Esophagus (tissue), 2 donors: ENCODE data around the gene SERBP1. TPM values are rescaled to one million over a fixed set of nuclear protein-coding genes. Genes with fewer than 3 reads are reported as not detected.

Source experiments
- H3K27ac ChIP-seq, 2 donors: one replicate each; pipeline ENCODE4 v1.5.1; 2013; ENCODE audit warnings: low read depth in 2 of 2, mild to moderate bottlenecking in 2 of 2, inconsistent platforms in 1 of 2, low read length in 1 of 2, moderate library complexity in 1 of 2
- H3K27me3 ChIP-seq, 2 donors: one replicate each; pipeline ENCODE4 v1.6.1; 2013; ENCODE audit warnings: low read length in 2 of 2, control low read depth in 1 of 2, mild to moderate bottlenecking in 1 of 2; ENCODE audit not compliant: insufficient read depth in 2 of 2, control insufficient read depth in 1 of 2
- H3K36me3 ChIP-seq, 2 donors: one replicate each; pipeline ENCODE4 v1.6.1; 2013; ENCODE audit warnings: low read length in 1 of 2; ENCODE audit not compliant: control insufficient read depth in 2 of 2, insufficient read depth in 2 of 2
- H3K4me1 ChIP-seq, 2 donors: one replicate each; pipeline ENCODE4 v1.6.1; 2013; ENCODE audit warnings: low read length in 1 of 2; ENCODE audit not compliant: control insufficient read depth in 2 of 2, insufficient read depth in 2 of 2
- H3K4me3 ChIP-seq, 2 donors: one replicate each; pipeline ENCODE4 v1.5.1; 2013; ENCODE audit warnings: low read length in 2 of 2, mild to moderate bottlenecking in 2 of 2, low read depth in 1 of 2, moderate library complexity in 1 of 2
- H3K9me3 ChIP-seq, 2 donors: one replicate each; pipeline ENCODE4 v1.6.1; 2013; ENCODE audit warnings: mild to moderate bottlenecking in 2 of 2, low read depth in 1 of 2, low read length in 1 of 2, moderate library complexity in 1 of 2; ENCODE audit not compliant: control insufficient read depth in 2 of 2, insufficient read depth in 1 of 2
- WGBS, 2 donors: extraction: QIAGEN DNeasy Blood & Tissue Kit; methylation state at CpG; one replicate each; pipeline ENCODE4 v1.1.7; 2013; 5-methylcytosine and 5-hydroxymethylcytosine counted together
- polyA plus RNA-seq, 2 donors: library from polyadenylated mRNA; stranded (reverse); fragments of 200-250 nt; gene quantifications; one replicate each; pipeline ENCODE4 v1.2.3, GENCODE V29; 2013
- donor health status: healthy with polysubstance abuse.
- donor health status: Bipolar disorder and iron deficiency.

Gene SERBP1
- polyA plus RNA-seq, 2 donors, result 62.4 to 195 TPM

DNA sequence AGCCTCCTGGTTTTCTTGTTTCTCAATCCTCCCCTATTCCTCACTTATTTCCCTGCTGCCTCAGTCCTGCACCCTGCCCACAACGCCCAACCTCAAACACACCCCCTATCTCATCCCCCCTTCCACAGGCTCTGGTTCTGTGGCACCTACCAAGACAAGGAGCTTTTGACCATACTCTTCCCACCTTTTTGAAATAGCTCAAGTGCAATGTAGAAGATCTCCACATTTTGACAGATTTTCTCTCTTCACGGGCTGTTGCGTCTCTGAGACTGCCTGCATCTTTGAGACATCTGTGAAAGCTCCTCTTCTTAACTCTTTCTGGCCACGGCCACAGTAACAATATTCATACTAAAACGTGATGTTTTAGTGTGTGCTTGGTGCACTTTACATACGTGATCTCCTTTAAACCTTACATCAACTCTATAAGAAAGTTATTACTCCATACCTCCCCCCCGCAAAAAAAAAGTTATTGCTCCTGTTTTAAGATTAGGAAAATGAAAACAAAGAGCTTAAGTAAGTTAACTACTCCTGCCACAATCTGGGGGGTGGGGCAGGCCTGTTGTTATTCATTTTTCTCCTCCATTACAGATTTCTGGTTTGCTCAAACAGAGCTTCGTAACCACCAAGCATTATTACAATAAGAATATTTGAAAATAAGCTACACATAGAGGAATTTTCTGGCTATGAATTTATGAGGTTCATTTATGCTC is 1.8 kb upstream of the SERBP1 start:
- 43 to 46% methylated on average over 8 of the region's 8 CpGs for WGBS, 2 donors
- Histone ChIP-seq H3K9me3 (no peaks in the 10 kb centered on the region), H3K36me3 (no peaks in the 10 kb centered on the region), H3K4me3 (peak overlapping the region in 1 of 2 donors; percentile 15), H3K27me3 (no peaks in the 10 kb centered on the region), H3K4me1 (no peaks in the 10 kb centered on the region), H3K27ac (peak overlapping the region; percentile 11 to 55)

GRCh38 chr1:67431156-67431765 is 1.1 kb upstream of the SERBP1 start:
- 13 to 14% methylated on average over 12 of the region's 12 CpGs for WGBS, 2 donors
- H3K36me3 ChIP-seq, result no peaks in the 10 kb centered on the region
- peak overlapping the region; percentile 96 to 97 for H3K27ac ChIP-seq
- H3K4me3 ChIP-seq, result peak overlapping the region; percentile 91 to 97
- no peaks in the 10 kb centered on the region for H3K4me1 ChIP-seq
- no peaks in the 10 kb centered on the region for H3K9me3 ChIP-seq
- no peaks in the 10 kb centered on the region for H3K27me3 ChIP-seq

GRCh38 chr1:67429528-67430357 is 459 bp downstream of the SERBP1 start:
- no peaks in the 10 kb centered on the region for H3K9me3 ChIP-seq
- no peaks in the 10 kb centered on the region for H3K4me1 ChIP-seq
- H3K27ac ChIP-seq, result peak overlapping the region; percentile 89 to 96
- WGBS, 2 donors, result 0% methylated on average over 69 of the region's 69 CpGs
- H3K27me3 ChIP-seq, result no peaks in the 10 kb centered on the region
- H3K36me3 ChIP-seq, result no peaks in the 10 kb centered on the region
- H3K4me3 ChIP-seq, result peak overlapping the region; percentile 91 to 97

DNA sequence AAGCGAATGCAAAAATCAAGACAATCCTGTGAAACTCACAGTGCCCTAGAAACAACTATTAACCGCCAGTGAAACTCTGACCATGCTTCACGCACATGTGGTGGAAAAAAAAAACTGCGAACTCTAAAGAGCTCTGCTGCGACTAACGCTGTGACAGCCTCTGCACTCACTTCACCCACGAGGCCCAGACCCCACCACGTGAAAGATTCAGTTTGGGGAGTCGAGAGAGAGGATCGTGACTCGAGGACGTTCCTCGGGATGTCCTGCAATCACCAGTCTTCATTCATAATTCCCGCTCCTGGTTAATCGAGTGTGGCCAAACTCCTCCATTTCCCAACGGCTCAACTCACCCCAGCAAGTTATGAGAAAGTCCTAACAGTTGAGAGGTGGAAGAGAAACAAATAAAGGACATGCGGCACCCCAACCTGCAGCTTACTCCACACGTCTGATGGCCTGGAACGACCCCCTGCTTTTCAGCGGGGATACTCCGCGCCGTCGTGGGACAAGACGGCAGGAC is 1.1 kb downstream of the SERBP1 start:
- H3K27me3 ChIP-seq, result no peaks in the 10 kb centered on the region
- no peaks in the 10 kb centered on the region for H3K4me1 ChIP-seq
- H3K27ac ChIP-seq, result peak overlapping the region; percentile 89 to 96
- H3K4me3 ChIP-seq, result peak overlapping the region; percentile 91 to 97
- H3K36me3 ChIP-seq, result no peaks in the 10 kb centered on the region
- 0% methylated on average over 25 of the region's 25 CpGs for WGBS, 2 donors
- no peaks in the 10 kb centered on the region for H3K9me3 ChIP-seq

DNA sequence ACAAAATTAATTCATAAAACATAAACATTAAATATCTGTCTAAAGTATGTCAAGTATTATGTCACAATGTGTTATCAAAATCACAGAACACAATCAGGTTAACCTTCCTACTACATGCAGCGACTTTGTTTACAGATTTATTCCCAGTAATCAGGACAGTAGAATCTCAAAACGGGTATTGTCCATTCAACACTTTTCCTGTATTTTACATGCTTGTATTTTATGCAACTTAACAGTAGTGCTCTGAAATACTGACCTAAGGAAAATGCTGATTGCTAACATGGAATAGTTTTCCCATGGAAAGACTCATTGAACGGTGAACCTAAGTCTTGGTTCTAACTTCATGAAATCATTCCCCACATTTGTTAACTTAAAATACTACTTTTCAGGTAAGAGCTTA is 2.3 kb downstream of the SERBP1 start:
- WGBS, 2 donors, result 1% methylated on average over 3 of the region's 3 CpGs
- Histone ChIP-seq H3K27ac (no peak overlapping the region), H3K4me3 (peak overlapping the region in 1 of 2 donors; percentile 97)

GRCh38 chr1:67427465-67427864 is 2.7 kb downstream of the SERBP1 start:
- H3K4me3 ChIP-seq, result peak overlapping the region in 1 of 2 donors; percentile 97
- no peak overlapping the region for H3K27ac ChIP-seq

More for the DNA sequence above, 2.3 kb downstream of the SERBP1 start:
- Histone ChIP-seq H3K9me3 (no peaks in the 10 kb centered on the region), H3K36me3 (peaks cover 0 to 5% of the 10 kb centered on the region in 2 donors), H3K27me3 (no peaks in the 10 kb centered on the region), H3K4me1 (no peaks in the 10 kb centered on the region)

GRCh38 chr1:67420835-67421492 is 9.2 kb downstream of the SERBP1 start:
- Histone ChIP-seq H3K9me3 (no peaks in the 10 kb centered on the region), H3K36me3 (peaks cover 0 to 20% of the 10 kb centered on the region in 2 donors), H3K4me1 (no peaks in the 10 kb centered on the region), H3K27me3 (no peaks in the 10 kb centered on the region), H3K27ac (no peak overlapping the region), H3K4me3 (no peak overlapping the region)

More at GRCh38 chr1:67427465-67427864, 2.7 kb downstream of the SERBP1 start:
- no peaks in the 10 kb centered on the region for H3K4me1 ChIP-seq
- WGBS, 2 donors, result 5 to 8% methylated on average over 2 of the region's 2 CpGs
- no peaks in the 10 kb centered on the region for H3K9me3 ChIP-seq
- no peaks in the 10 kb centered on the region for H3K27me3 ChIP-seq
- H3K36me3 ChIP-seq, result peaks cover 0 to 9% of the 10 kb centered on the region in 2 donors

GRCh38 chr1:67418839-67419586 is 11.2 kb downstream of the SERBP1 start:
- Histone ChIP-seq H3K27me3 (no peaks in the 10 kb centered on the region), H3K36me3 (peaks cover 4 to 23% of the 10 kb centered on the region in 2 donors), H3K4me3 (no peak overlapping the region), H3K9me3 (no peaks in the 10 kb centered on the region), H3K27ac (no peak overlapping the region), H3K4me1 (no peaks in the 10 kb centered on the region)
- WGBS, 2 donors, result 61 to 62% methylated on average over 6 of the region's 6 CpGs
